ENCODE data around the gene CKS2.

GRCh38 chr9:89357331-89358197, 46.6 kb downstream of the CKS2 start:
- TF ChIP-seq POLR2AphosphoS5 (IDR thresholded peaks at IDR 0.05) (no peak), POLR2A (IDR thresholded peaks at IDR 0.05) (no peak), EP300 (IDR thresholded peaks at IDR 0.05) (no peak)
- TF ChIP-seq, protein P1, sequence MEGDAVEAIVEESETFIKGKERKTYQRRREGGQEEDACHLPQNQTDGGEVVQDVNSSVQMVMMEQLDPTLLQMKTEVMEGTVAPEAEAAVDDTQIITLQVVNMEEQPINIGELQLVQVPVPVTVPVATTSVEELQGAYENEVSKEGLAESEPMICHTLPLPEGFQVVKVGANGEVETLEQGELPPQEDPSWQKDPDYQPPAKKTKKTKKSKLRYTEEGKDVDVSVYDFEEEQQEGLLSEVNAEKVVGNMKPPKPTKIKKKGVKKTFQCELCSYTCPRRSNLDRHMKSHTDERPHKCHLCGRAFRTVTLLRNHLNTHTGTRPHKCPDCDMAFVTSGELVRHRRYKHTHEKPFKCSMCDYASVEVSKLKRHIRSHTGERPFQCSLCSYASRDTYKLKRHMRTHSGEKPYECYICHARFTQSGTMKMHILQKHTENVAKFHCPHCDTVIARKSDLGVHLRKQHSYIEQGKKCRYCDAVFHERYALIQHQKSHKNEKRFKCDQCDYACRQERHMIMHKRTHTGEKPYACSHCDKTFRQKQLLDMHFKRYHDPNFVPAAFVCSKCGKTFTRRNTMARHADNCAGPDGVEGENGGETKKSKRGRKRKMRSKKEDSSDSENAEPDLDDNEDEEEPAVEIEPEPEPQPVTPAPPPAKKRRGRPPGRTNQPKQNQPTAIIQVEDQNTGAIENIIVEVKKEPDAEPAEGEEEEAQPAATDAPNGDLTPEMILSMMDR (IDR thresholded peaks at IDR 0.05) = no peak
